K562 (cell line): ENCODE data around the gene TRAF7. TPM values are rescaled to one million over a fixed set of nuclear protein-coding genes. Genes with fewer than 3 reads are reported as not detected.

Experiments used
- ATF7 ChIP-seq: fragments of 450-650 bp; IDR thresholded peaks from 2 replicates; pipeline ENCODE4 v1.7.1; 2014; ENCODE audit warnings: mild to moderate bottlenecking, moderate library complexity
- CHD2 ChIP-seq: IDR thresholded peaks from 2 replicates; pipeline ENCODE4 v1.6.1; 2011; ENCODE audit warnings: low read depth, low read length
- CXXC5 ChIP-seq: fragments of 250-450 bp; sonication (Bioruptor Pico); IDR thresholded peaks from 2 replicates; pipeline ENCODE4 v1.8.0; 2022; ENCODE audit warnings: inconsistent platforms, mild to moderate bottlenecking, moderate library complexity
- DACH1 ChIP-seq: fragments of 450-650 bp; IDR thresholded peaks from 2 replicates; pipeline ENCODE4 v1.6.1; 2018; ENCODE audit not compliant: partially characterized antibody
- DMBX1 ChIP-seq: fragments of 250-450 bp; sonication (Bioruptor Pico); IDR thresholded peaks from 2 replicates; pipeline ENCODE4 v1.8.0; 2022; ENCODE audit warnings: inconsistent platforms, mild to moderate bottlenecking, moderate library complexity, borderline replicate concordance
- ELF4 ChIP-seq: fragments of 450-650 bp; formaldehyde crosslinking; IDR thresholded peaks from 2 replicates; pipeline ENCODE4 v1.4.0; 2022; ENCODE audit warnings: missing genetic modification characterization
- HDGF ChIP-seq: fragments of 450-650 bp; IDR thresholded peaks from 2 replicates; pipeline ENCODE4 v1.6.1; 2016
- ILK ChIP-seq: fragments of 450-650 bp; IDR thresholded peaks from 2 replicates; pipeline ENCODE4 v1.6.1; 2016; ENCODE audit warnings: missing genetic modification characterization, low read depth, mild to moderate bottlenecking, missing compliant biosample characterization, moderate library complexity, borderline replicate concordance
- MAFG ChIP-seq: fragments of 450-650 bp; conservative IDR thresholded peaks from 2 replicates; pipeline ENCODE4 v1.6.1; 2016; ENCODE audit warnings: missing genetic modification characterization, missing compliant biosample characterization
- MAFK ChIP-seq: IDR thresholded peaks from 2 replicates; pipeline ENCODE4 v1.6.1; 2011; ENCODE audit warnings: low read length, improper control_type of control experiment
- POLR2A ChIP-seq: fragments of 450-650 bp; conservative IDR thresholded peaks from 2 replicates; pipeline ENCODE4 v1.6.1; 2016
- PTBP1 ChIP-seq: fragments of 200-400 bp; formaldehyde crosslinking; IDR thresholded peaks from 2 replicates; pipeline ENCODE4 v1.6.1; 2017; ENCODE audit warnings: low read depth, low read length
- RUNX1 ChIP-seq: sonication (generic); IDR thresholded peaks from 2 replicates; pipeline ENCODE4 v1.6.1; 2016; ENCODE audit warnings: antibody characterized with exemption, low read depth
- SFPQ ChIP-seq: fragments of 200-400 bp; formaldehyde crosslinking; IDR thresholded peaks from 2 replicates; pipeline ENCODE4 v1.6.1; 2017; ENCODE audit warnings: mild to moderate bottlenecking, low read depth, low read length, moderate library complexity
- XRCC5 ChIP-seq: fragments of 200-400 bp; formaldehyde crosslinking; IDR thresholded peaks from 2 replicates; pipeline ENCODE4 v1.6.1; 2017; ENCODE audit warnings: low read depth, mild to moderate bottlenecking, low read length
- ZNF717 ChIP-seq: fragments of 250-450 bp; sonication (Bioruptor Pico); IDR thresholded peaks from 2 replicates; pipeline ENCODE4 v1.5.0; 2021
- polyA plus RNA-seq, 8 experiments: library from polyadenylated mRNA; depleted of rRNA in 4 of 8; stranded (reverse) in 5 of 8; unstranded in 3 of 8; fragments of >200 nt; fragmentation: Nextera tagmentation in 2 of 8; fragmentation: Illumina TruSeq in 1 of 8; extraction: Ambion mirVana in 2 of 8; extraction: Trizol in 1 of 8; gene quantifications; 2 replicates each; pipeline versions ENCODE4 v1.2.1 to v1.2.3, GENCODE V29; 2011 to 2014; ENCODE audit warnings: inconsistent platforms in 1 of 8, missing spikeins in 1 of 8
- total RNA-seq, 7 experiments: library from RNA; depleted of rRNA in 6 of 7; stranded (reverse); fragments of >200 nt in 6 of 7; fragmentation: Illumina TruSeq in 2 of 7; extraction: Trizol in 2 of 7; gene quantifications; 2 replicates each; pipeline versions ENCODE4 v1.2.1 to v1.2.3, GENCODE V29; 2011 to 2021; ENCODE audit warnings: low replicate concordance in 1 of 7
- TF ChIP-seq, protein P1 (sequence below): fragments of 450-650 bp; IDR thresholded peaks from 2 replicates; pipeline ENCODE4 v1.6.1; 2016; ENCODE audit warnings: mild to moderate bottlenecking, moderate library complexity
- TF ChIP-seq, protein P2 (sequence below): fragments of 450-650 bp; formaldehyde crosslinking; IDR thresholded peaks from 2 replicates; pipeline ENCODE4 v1.4.0; 2022; ENCODE audit warnings: missing genetic modification characterization

Gene TRAF7
- total and polyA plus RNA-seq, 9 of the 15 experiments (the other 6 are each of a cell fraction or from before 2014, with no cell fraction given): 1.1 to 113 (median 41.6) TPM

DNA sequence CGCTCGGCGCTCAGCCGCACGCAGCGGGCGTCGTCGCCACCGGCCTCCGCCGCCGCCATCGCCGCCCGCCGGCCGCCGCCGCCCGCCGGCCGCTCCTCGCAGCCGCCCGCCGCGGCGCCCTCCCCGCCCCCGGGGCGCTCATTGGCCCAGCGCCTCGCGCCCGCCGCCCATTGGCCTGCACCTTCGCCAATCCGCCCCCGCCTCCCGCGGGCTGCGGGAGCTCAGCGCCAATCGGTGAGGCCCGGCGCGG is 59.1 kb downstream of the TRAF7 start, which contains the start of gene PGP (continued):
- TF ChIP-seq, protein P1, sequence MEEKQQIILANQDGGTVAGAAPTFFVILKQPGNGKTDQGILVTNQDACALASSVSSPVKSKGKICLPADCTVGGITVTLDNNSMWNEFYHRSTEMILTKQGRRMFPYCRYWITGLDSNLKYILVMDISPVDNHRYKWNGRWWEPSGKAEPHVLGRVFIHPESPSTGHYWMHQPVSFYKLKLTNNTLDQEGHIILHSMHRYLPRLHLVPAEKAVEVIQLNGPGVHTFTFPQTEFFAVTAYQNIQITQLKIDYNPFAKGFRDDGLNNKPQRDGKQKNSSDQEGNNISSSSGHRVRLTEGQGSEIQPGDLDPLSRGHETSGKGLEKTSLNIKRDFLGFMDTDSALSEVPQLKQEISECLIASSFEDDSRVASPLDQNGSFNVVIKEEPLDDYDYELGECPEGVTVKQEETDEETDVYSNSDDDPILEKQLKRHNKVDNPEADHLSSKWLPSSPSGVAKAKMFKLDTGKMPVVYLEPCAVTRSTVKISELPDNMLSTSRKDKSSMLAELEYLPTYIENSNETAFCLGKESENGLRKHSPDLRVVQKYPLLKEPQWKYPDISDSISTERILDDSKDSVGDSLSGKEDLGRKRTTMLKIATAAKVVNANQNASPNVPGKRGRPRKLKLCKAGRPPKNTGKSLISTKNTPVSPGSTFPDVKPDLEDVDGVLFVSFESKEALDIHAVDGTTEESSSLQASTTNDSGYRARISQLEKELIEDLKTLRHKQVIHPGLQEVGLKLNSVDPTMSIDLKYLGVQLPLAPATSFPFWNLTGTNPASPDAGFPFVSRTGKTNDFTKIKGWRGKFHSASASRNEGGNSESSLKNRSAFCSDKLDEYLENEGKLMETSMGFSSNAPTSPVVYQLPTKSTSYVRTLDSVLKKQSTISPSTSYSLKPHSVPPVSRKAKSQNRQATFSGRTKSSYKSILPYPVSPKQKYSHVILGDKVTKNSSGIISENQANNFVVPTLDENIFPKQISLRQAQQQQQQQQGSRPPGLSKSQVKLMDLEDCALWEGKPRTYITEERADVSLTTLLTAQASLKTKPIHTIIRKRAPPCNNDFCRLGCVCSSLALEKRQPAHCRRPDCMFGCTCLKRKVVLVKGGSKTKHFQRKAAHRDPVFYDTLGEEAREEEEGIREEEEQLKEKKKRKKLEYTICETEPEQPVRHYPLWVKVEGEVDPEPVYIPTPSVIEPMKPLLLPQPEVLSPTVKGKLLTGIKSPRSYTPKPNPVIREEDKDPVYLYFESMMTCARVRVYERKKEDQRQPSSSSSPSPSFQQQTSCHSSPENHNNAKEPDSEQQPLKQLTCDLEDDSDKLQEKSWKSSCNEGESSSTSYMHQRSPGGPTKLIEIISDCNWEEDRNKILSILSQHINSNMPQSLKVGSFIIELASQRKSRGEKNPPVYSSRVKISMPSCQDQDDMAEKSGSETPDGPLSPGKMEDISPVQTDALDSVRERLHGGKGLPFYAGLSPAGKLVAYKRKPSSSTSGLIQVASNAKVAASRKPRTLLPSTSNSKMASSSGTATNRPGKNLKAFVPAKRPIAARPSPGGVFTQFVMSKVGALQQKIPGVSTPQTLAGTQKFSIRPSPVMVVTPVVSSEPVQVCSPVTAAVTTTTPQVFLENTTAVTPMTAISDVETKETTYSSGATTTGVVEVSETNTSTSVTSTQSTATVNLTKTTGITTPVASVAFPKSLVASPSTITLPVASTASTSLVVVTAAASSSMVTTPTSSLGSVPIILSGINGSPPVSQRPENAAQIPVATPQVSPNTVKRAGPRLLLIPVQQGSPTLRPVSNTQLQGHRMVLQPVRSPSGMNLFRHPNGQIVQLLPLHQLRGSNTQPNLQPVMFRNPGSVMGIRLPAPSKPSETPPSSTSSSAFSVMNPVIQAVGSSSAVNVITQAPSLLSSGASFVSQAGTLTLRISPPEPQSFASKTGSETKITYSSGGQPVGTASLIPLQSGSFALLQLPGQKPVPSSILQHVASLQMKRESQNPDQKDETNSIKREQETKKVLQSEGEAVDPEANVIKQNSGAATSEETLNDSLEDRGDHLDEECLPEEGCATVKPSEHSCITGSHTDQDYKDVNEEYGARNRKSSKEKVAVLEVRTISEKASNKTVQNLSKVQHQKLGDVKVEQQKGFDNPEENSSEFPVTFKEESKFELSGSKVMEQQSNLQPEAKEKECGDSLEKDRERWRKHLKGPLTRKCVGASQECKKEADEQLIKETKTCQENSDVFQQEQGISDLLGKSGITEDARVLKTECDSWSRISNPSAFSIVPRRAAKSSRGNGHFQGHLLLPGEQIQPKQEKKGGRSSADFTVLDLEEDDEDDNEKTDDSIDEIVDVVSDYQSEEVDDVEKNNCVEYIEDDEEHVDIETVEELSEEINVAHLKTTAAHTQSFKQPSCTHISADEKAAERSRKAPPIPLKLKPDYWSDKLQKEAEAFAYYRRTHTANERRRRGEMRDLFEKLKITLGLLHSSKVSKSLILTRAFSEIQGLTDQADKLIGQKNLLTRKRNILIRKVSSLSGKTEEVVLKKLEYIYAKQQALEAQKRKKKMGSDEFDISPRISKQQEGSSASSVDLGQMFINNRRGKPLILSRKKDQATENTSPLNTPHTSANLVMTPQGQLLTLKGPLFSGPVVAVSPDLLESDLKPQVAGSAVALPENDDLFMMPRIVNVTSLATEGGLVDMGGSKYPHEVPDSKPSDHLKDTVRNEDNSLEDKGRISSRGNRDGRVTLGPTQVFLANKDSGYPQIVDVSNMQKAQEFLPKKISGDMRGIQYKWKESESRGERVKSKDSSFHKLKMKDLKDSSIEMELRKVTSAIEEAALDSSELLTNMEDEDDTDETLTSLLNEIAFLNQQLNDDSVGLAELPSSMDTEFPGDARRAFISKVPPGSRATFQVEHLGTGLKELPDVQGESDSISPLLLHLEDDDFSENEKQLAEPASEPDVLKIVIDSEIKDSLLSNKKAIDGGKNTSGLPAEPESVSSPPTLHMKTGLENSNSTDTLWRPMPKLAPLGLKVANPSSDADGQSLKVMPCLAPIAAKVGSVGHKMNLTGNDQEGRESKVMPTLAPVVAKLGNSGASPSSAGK: no peak
- TF ChIP-seq ZNF717 (CRISPR knock-in tag) (no peak), PTBP1 (no peak), SFPQ (no peak), DMBX1 (CRISPR knock-in tag) (peak; percentile 91; the same call in 1 of the 2 replicates), HDGF (no peak), DACH1 (no peak), ATF7 (no peak), CHD2 (peak; percentile 95), XRCC5 (no peak), RUNX1 (no peak), ILK (tag) (no peak), ELF4 (CRISPR knock-in tag) (no peak; the same call in 1 of the 2 replicates), POLR2A (no peak), MAFG (no peak), MAFK (no peak), CXXC5 (CRISPR knock-in tag) (no peak)
- TF ChIP-seq, protein P2, sequence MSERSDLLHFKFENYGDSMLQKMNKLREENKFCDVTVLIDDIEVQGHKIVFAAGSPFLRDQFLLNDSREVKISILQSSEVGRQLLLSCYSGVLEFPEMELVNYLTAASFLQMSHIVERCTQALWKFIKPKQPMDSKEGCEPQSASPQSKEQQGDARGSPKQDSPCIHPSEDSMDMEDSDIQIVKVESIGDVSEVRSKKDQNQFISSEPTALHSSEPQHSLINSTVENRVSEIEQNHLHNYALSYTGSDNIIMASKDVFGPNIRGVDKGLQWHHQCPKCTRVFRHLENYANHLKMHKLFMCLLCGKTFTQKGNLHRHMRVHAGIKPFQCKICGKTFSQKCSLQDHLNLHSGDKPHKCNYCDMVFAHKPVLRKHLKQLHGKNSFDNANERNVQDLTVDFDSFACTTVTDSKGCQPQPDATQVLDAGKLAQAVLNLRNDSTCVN: no peak; the same call in 1 of the 2 replicates
